Activated naive CD8-positive, alpha-beta T cell treated with anti-CD3 and anti-CD28 coated beads for 36 hours (primary cell): Measurements from ENCODE around the gene INO80. TPM values are rescaled to one million over a fixed set of nuclear protein-coding genes. Genes with fewer than 3 reads are reported as not detected.
"Not testable (repeated sequence)": the region's sequence is repeated elsewhere in the genome, so short reads cannot be mapped to it uniquely, and the experiment has no call there.

ENCODE experiments used
- DNase-seq: peaks from one replicate; pipeline ENCODE4 v3.0.0; 2021
- H3K27ac Mint-ChIP-seq: one replicate; pipeline ENCODE4 v1.8.0; 2022; ENCODE audit warnings: mild to moderate bottlenecking, moderate library complexity, mixed read lengths
- H3K27me3 Mint-ChIP-seq: one replicate; pipeline ENCODE4 v1.8.0; 2022; ENCODE audit warnings: mild to moderate bottlenecking, mixed read lengths
- H3K36me3 Mint-ChIP-seq: one replicate; pipeline ENCODE4 v1.8.0; 2021; ENCODE audit warnings: mild to moderate bottlenecking, mixed read lengths
- H3K4me1 Mint-ChIP-seq: one replicate; pipeline ENCODE4 v1.8.0; 2021; ENCODE audit warnings: mixed read lengths
- H3K4me3 Mint-ChIP-seq: one replicate; pipeline ENCODE4 v1.8.0; 2022; ENCODE audit warnings: mild to moderate bottlenecking, moderate library complexity, mixed read lengths
- H3K9me3 Mint-ChIP-seq: one replicate; pipeline ENCODE4 v1.8.0; 2022; ENCODE audit warnings: mixed read lengths
- total RNA-seq, 2 experiments: library from RNA; stranded (reverse); gene quantifications; one replicate each; pipeline ENCODE4 v1.2.3, GENCODE V29; 2021

The INO80 gene
- total RNA-seq, 2 experiments from 2014 or later, result 26.1 to 26.3 TPM

DNA sequence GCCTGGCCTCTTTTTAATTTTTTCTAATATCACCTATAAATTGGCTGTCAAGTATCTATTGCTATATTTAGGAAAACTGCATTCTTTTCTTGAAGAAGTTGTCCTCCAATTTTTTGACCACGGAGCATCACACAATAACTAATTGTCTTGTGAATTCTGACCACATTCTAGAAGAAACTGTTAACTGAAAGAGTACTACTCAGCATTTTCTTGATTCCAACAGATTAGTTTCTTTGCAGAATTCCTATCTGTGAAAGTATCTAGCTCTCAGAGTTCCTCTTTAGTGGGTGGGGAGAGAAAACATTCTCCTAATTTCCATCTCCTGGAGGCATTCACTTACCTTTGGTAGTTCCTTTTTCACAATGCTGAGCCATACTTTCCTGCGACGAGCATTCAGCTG, 31.1 kb downstream of the INO80 start:
- no peaks in the 10 kb centered on the region for H3K9me3 Mint-ChIP-seq
- H3K36me3 Mint-ChIP-seq, result peaks cover 25% of the 10 kb centered on the region
- no peak overlapping the region for H3K4me3 Mint-ChIP-seq
- H3K27ac Mint-ChIP-seq, result no peak overlapping the region
- H3K4me1 Mint-ChIP-seq, result peaks cover 6% of the 10 kb centered on the region
- no peaks in the 10 kb centered on the region for H3K27me3 Mint-ChIP-seq
- DNase-seq, result no peak

DNA sequence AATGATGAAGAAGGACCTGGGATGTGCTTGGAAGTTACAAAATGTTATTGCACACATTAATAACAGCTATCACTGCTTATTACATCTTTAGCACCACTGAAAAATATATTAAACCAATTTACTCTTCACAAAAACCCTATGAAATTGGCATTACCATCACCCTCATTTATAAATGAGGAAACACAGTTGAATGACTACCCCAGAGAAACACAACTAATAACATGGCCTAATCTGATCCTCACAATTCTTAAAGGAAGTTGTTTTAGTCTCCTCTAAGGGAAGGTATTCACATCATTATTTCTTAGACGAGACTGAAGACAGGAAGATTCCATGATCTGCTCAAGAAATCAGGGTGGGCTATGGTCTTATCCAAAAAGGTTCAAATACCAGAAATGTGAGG, 35.9 kb downstream of the INO80 start:
- no peaks in the 10 kb centered on the region for H3K27me3 Mint-ChIP-seq

DNA sequence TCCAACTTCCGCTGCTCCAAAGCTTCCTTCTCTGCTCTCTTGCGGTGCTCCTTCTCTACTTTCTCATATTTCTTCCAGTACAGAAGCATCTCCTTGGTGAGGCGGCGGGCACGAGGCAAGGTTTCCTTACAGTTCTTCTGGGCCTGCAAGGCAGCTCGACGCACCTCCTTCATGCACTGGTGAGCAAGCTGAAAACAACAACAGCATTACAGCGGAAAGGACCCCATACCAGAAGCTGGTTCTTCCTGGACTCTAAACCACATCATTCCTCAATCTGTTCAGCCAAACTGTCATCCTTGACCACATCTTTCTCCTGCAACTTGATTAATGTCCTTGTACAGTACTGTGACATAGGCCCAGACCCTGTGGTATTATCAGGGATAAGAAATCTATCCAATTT, 36.4 kb downstream of the INO80 start:
- no peaks in the 10 kb centered on the region for H3K9me3 Mint-ChIP-seq

More for the DNA sequence above, 35.9 kb downstream of the INO80 start:
- Mint-ChIP-seq H3K36me3 (peaks cover 16% of the 10 kb centered on the region), H3K4me3 (no peak overlapping the region), H3K27ac (no peak overlapping the region), H3K4me1 (no peaks in the 10 kb centered on the region), H3K9me3 (no peaks in the 10 kb centered on the region)
- no peak for DNase-seq

DNA sequence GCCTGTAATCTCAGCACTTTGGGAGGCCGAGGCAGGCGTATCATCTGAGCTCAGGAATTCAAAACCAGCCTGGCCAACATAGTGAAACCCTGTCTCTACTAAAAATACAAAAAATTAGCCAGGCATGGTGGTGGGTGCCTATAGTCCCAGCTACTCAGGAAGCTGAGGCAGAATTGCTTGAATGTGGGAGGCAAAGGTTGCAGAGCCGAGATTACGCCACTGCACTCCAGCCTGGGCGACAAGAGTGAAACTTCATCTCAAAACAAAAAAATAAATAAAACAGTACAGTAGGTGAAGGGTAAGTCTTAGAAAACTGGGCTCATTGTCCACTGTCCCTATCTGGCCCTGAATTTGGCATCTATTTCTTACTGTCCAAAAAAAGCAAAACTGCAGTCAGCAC, 37.2 kb downstream of the INO80 start:
- H3K27me3 Mint-ChIP-seq, H3K9me3 Mint-ChIP-seq, H3K4me1 Mint-ChIP-seq, H3K4me3 Mint-ChIP-seq, DNase-seq, H3K27ac Mint-ChIP-seq: not testable (repeated sequence)
- H3K36me3 Mint-ChIP-seq, result peaks cover 14% of the 10 kb centered on the region

More for the DNA sequence above, 36.4 kb downstream of the INO80 start:
- H3K27ac Mint-ChIP-seq, result no peak overlapping the region
- no peak overlapping the region for H3K4me3 Mint-ChIP-seq
- no peak for DNase-seq
- no peaks in the 10 kb centered on the region for H3K4me1 Mint-ChIP-seq
- H3K27me3 Mint-ChIP-seq, result no peaks in the 10 kb centered on the region
- peaks cover 14% of the 10 kb centered on the region for H3K36me3 Mint-ChIP-seq

DNA sequence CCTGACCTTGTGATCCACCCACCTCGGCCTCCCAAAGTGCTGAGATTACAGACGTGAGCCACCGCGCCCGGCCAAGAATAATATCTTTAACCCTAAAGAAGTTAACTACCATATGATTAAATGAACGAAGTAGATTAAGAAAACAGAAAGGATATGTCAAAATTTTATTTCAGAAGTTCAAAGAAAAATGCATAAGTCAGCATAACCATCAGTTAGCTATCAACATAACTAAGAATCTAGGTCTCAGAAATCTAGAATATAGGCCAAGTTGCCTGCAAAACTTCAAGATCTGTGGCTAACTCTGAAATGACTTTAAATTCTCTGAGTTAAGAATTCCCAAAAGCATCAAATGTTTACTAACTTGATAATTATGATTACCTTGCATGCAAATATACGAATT, 38.0 kb downstream of the INO80 start:
- Mint-ChIP-seq H3K4me3 (no peak overlapping the region), H3K27me3 (no peaks in the 10 kb centered on the region), H3K36me3 (peaks cover 14% of the 10 kb centered on the region), H3K4me1 (no peaks in the 10 kb centered on the region), H3K9me3 (no peaks in the 10 kb centered on the region), H3K27ac (no peak overlapping the region)
- DNase-seq, result no peak

DNA sequence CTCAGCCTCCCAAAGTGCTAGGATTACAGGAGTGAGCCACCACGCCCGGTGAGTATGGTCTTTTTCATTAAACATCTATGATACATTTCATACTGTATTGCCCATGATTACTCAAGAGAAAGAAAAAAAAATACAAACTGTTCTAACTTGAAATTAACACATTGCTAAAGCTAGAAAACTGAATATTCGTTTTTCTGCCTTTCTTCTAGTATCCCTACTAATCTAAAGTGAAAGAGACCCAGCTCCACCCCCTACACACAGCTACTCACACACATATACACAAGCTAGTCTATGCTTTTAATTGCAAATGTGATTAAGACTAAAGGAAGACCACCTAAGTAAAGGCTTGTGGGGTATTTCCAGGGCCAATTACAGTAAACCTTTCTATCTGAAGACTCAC, 43.1 kb downstream of the INO80 start:
- Mint-ChIP-seq H3K27ac (no peak overlapping the region), H3K36me3 (peaks cover 10% of the 10 kb centered on the region), H3K4me3 (no peak overlapping the region), H3K9me3 (no peaks in the 10 kb centered on the region), H3K4me1 (no peaks in the 10 kb centered on the region), H3K27me3 (no peaks in the 10 kb centered on the region)
- no peak for DNase-seq

DNA sequence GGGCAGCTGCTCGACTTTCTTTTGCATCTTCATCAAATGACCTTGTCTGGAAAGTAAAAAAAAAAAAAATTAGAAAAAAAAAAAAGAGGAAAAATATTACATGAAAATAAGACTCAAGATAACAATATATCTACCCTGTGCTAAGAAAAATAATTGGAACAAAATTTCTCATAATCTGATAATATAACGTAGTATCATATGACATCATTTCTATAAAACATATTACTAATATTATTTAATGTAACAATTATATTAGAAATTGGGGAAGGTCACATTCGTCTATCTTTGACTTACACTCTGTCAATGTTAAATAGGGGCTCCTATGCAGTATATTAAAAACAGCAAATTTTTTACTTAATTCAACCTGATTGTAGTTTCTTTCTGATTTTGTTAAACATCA, 44.1 kb downstream of the INO80 start:
- no peak for DNase-seq
- no peak overlapping the region for H3K27ac Mint-ChIP-seq
- peaks cover 3% of the 10 kb centered on the region for H3K4me1 Mint-ChIP-seq
- H3K36me3 Mint-ChIP-seq, result peaks cover 18% of the 10 kb centered on the region
- no peaks in the 10 kb centered on the region for H3K27me3 Mint-ChIP-seq
- no peaks in the 10 kb centered on the region for H3K9me3 Mint-ChIP-seq
- H3K4me3 Mint-ChIP-seq, result no peak overlapping the region

DNA sequence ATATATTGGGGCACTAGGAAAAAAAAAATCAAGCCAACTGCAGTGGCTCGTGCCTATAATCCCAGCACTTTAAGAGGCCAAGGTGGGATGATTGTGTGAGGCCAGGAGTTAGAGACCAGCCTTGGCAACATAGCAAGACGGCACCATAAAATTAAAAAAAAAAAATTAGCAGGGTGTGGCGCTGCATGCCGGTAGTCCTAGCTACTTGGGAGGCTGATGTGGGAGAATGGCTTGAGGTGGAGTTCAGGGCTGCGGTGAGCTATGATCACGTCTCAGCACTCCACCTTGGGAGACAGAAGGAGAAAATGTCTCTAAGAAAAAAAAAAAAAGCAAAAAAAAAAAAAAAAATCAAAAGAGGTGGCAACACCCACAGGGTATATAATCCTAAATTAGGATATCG, 49.6 kb downstream of the INO80 start:
- peaks cover 50% of the 10 kb centered on the region for H3K36me3 Mint-ChIP-seq
- H3K4me1 Mint-ChIP-seq, result peaks cover 3% of the 10 kb centered on the region
- H3K27ac Mint-ChIP-seq, result no peak overlapping the region
- no peak for DNase-seq
- H3K4me3 Mint-ChIP-seq, result no peak overlapping the region
- no peaks in the 10 kb centered on the region for H3K27me3 Mint-ChIP-seq
- peaks cover 3% of the 10 kb centered on the region for H3K9me3 Mint-ChIP-seq

DNA sequence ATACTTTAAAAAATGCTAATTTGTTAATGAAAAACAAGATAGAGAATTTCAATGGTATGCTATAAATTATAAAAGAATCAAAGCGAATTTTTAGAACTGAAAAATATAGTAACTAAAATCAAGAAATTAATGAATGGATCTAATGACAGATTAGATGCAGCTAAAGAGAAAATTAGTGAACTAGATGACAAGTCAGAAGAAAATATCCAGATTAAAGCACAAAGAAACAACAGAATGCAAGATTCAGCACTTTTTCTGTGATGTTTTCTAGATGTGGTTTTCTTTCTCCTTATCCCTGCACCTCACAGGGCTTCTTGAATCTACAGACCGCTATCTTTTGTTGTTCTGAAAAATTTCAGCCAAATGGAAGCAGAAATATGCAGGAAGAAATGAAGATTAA, 54.4 kb downstream of the INO80 start:
- Mint-ChIP-seq H3K4me1 (no peaks in the 10 kb centered on the region), H3K4me3 (no peak overlapping the region), H3K27me3 (no peaks in the 10 kb centered on the region), H3K36me3 (peaks cover 53% of the 10 kb centered on the region), H3K27ac (no peak overlapping the region), H3K9me3 (peaks cover 3% of the 10 kb centered on the region)
- no peak for DNase-seq

DNA sequence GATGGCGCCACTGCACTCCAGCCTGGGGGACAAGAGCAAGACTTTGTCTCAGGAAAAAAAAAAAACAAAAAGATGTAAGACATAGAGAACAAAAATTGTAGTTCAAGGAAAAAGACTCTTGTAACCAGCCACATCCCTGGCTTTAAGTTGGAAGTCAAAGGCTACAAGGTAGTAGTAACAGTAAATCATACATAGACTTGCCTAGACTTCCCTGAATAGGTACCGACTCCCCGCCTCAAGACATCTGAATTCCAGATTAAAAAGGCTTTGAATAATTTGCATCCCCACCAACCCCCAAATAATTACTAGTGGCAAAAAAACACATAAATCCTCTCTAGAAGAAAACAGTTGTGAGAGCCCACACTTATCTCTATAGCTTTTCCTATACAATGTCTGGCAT, 55.6 kb downstream of the INO80 start:
- no peak overlapping the region for H3K27ac Mint-ChIP-seq
- H3K36me3 Mint-ChIP-seq, result peaks cover 51% of the 10 kb centered on the region
- no peaks in the 10 kb centered on the region for H3K4me1 Mint-ChIP-seq
- DNase-seq, result no peak
- no peak overlapping the region for H3K4me3 Mint-ChIP-seq
- H3K9me3 Mint-ChIP-seq, result peaks cover 3% of the 10 kb centered on the region
- H3K27me3 Mint-ChIP-seq, result no peaks in the 10 kb centered on the region

DNA sequence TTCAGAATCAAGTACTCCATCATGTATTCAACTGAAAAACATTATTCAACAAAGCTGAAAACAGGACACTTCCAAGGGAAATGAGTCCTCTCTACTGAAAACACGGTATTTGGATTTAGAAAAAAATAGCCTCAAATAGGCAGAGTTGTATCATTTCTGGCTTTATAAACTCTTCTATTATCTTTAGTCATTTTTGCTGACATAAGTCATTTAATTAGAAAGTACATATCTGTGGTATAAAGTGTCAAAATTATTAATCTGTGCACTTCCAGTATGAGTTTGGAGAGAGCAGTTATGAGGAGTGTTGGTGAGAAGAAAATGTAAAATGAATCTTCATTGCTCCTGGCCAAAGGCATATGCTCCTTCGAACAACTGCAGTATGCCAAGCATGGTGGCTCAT, 59.3 kb downstream of the INO80 start:
- peaks cover 39% of the 10 kb centered on the region for H3K36me3 Mint-ChIP-seq

DNA sequence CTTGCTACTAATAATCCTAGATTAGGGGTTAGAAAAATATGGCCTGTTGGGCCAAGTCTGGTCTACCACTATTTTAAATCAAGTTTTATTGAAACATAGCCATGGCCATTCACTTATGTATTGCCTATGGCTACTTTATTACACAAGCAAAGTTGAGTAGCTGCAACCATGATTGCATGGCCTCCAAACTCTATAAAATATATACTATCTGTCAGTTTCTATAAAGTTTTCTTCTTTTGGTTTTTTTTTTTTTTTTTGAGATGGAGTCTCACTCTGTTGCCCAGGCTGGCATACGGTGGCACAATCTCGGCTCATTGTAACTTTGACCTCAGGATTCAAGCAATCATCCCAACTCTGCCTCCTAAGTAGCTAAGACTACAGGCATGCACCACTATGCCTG, 60.4 kb downstream of the INO80 start:
- H3K36me3 Mint-ChIP-seq, result peaks cover 37% of the 10 kb centered on the region
- H3K27me3 Mint-ChIP-seq, result no peaks in the 10 kb centered on the region
- no peaks in the 10 kb centered on the region for H3K9me3 Mint-ChIP-seq
- no peak for DNase-seq
- no peak overlapping the region for H3K27ac Mint-ChIP-seq
- no peaks in the 10 kb centered on the region for H3K4me1 Mint-ChIP-seq
- no peak overlapping the region for H3K4me3 Mint-ChIP-seq

More for the DNA sequence above, 59.3 kb downstream of the INO80 start:
- DNase-seq, result no peak
- H3K27me3 Mint-ChIP-seq, result no peaks in the 10 kb centered on the region
- H3K9me3 Mint-ChIP-seq, result peaks cover 2% of the 10 kb centered on the region
- no peaks in the 10 kb centered on the region for H3K4me1 Mint-ChIP-seq
- H3K4me3 Mint-ChIP-seq, result no peak overlapping the region
- H3K27ac Mint-ChIP-seq, result no peak overlapping the region

DNA sequence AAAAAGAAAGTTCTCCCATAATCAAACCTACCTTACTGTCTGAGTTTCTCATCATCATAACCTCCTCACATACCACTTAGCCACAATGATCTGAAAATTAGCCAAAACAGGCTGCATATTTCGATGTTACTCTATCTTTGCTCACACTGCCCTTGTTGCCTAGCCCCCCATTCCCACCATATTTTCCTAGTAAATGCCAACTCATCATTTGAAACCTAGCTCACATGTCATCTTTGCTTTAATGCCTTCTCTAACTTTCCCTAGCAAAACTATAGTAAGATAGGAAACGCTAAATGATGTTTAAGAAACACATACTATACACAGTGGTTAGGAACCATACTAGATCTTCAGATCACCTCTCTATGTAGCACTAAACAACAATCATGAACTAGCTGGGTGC, 64.9 kb downstream of the INO80 start:
- Mint-ChIP-seq H3K27ac (no peak overlapping the region), H3K36me3 (peaks cover 34% of the 10 kb centered on the region), H3K27me3 (no peaks in the 10 kb centered on the region), H3K9me3 (no peaks in the 10 kb centered on the region), H3K4me3 (no peak overlapping the region), H3K4me1 (peaks cover 8% of the 10 kb centered on the region)
- DNase-seq, result no peak

DNA sequence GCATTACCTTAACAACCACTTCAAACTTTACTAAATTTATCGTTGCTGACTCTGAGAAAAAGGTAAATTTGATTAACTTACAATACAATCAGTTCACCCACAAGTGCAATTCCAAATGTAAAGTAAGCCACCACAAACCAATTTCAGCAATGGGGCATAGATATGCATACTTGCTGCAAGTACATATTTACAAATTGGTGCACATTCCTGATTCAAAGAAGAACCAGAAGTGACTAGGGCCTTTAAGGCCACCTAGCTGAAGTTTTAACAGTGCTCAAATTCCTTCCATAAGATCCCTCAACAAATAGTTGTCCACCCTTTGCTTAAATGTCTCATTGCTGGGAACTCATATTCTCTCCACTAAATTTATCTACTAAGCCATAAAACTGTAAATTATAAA, 67.2 kb downstream of the INO80 start:
- Mint-ChIP-seq H3K4me3 (no peak overlapping the region), H3K27me3 (no peaks in the 10 kb centered on the region), H3K27ac (no peak overlapping the region), H3K4me1 (peaks cover 8% of the 10 kb centered on the region), H3K36me3 (peaks cover 35% of the 10 kb centered on the region), H3K9me3 (no peaks in the 10 kb centered on the region)
- DNase-seq, result no peak

DNA sequence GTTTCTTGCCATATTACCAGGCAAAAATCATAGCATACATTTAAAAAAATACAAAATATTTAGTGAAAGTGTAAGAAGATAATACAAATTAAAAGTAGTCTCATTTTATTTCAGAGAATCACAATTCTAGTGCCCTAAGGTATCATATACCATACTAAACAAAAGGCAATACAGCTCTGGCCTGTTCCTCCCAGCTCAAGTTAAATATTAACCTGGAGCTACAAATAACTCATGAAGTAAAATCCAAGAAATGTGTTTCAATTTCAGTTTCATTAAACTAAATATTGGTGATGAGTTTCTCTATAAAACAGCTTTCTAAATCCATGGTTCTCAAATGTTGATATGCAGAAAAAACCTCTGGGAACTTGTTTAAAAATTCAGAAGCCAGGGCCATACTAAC, 67.7 kb downstream of the INO80 start:
- peaks cover 8% of the 10 kb centered on the region for H3K4me1 Mint-ChIP-seq
- H3K36me3 Mint-ChIP-seq, result peaks cover 33% of the 10 kb centered on the region

DNA sequence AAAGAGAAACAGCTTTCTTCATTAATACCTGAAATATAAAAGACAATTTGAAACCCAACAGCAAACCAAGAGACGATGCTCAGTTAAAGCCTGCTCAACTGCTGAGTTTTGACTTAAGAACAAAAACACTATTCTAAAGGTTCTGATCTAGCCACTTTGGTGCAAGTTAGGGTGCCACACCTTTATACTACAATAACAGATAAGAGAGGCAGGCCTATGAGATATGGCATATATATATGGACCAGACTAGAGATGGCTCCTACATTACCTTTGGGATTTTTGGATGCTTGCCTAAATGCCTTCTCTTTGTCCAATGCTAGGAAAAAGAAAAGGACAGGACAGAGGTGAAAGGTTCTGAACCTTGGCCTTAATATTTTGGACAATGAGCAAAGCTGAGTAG, 68.6 kb downstream of the INO80 start:
- H3K27ac Mint-ChIP-seq, result no peak overlapping the region
- peaks cover 8% of the 10 kb centered on the region for H3K4me1 Mint-ChIP-seq
- H3K36me3 Mint-ChIP-seq, result peaks cover 28% of the 10 kb centered on the region

More for the DNA sequence above, 67.7 kb downstream of the INO80 start:
- DNase-seq, result no peak
- no peaks in the 10 kb centered on the region for H3K27me3 Mint-ChIP-seq
- H3K27ac Mint-ChIP-seq, result peak overlapping the region; percentile 31
- no peaks in the 10 kb centered on the region for H3K9me3 Mint-ChIP-seq
- no peak overlapping the region for H3K4me3 Mint-ChIP-seq

More for the DNA sequence above, 68.6 kb downstream of the INO80 start:
- no peak overlapping the region for H3K4me3 Mint-ChIP-seq
- no peak for DNase-seq
- H3K9me3 Mint-ChIP-seq, result no peaks in the 10 kb centered on the region
- H3K27me3 Mint-ChIP-seq, result no peaks in the 10 kb centered on the region
